SKM-1 treated with dmso at 0.1 percent for 144 hours (cell line): Measurements from ENCODE around the gene ADGRD2.

Source experiments
- DNase-seq: peaks from one replicate; lab custom pipeline; 2025; ENCODE audit not compliant: unreplicated experiment; lab: John Stamatoyannopoulos, UW

Gene ADGRD2

DNA sequence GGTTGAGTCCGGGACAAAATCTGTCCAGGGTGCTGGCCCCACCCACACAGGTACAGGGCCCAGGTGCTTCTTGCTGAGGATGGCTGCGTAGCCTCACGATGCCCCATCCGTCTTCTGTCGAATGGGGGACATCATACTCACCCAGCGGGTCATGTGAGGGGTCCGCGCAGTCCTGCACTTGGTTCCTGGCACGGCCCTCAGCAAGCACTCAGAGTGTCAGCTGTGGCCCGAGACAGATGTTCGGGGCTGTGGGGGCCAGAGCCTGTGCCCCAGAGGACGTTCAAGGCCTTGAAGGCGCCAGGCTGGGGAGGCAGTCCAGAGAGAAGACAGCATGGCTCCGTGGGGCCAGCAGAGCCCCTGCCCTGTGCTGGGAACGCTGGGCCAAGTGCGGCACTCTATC, 29.1 kb downstream of the ADGRD2 start:
- no peak for DNase-seq

DNA sequence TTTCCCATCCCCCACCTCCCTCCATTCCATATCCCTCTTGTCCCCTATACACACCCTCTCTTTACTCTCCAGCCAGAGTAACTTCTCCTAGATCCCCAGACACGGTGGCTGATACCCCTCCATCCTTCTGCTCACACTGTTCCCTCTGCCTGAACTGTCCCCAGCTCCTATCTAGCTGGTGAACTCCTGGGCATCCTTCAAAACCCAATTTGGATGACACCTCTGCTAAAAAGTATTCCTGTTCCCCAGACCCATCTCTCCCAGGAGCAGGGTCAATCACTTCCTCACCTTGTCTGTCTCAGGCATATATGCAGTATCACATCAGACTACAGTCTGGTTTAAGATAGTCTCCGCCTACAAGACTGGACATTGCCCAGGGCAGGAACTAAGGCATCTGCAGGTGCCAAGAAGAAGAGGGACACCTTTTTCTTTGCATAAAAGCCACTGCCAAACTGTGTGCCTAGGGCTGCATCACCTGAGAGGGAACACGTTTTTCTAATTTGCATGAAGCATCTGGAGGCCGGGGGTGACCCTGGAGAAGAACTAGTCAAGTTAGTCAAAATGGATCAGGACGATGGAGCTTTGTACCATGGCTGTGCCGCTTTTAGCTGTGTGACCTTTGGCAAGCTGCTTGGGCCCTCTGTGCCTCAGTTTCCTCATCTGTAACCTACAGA, 29.8 kb downstream of the ADGRD2 start:
- DNase-seq, result no peak

DNA sequence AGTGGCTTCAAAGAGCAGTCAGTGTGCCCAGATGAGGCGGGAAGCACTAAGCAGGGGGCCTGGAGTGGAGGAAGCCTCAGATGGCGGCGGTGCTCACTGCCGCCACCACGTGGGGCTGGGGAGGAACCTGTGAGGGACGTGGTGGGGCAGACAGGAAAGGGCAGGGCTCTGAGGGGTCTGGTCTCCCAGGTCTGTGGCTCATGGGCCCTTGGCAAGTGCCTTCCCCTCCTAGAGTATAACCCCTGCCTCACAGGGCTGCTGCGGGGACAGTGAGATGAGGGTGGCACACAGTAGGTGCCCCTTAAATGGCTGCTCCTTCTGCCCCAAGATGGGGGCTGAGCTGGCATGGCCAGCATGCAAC, 30.4 kb downstream of the ADGRD2 start:
- DNase-seq, result peak; percentile 29

DNA sequence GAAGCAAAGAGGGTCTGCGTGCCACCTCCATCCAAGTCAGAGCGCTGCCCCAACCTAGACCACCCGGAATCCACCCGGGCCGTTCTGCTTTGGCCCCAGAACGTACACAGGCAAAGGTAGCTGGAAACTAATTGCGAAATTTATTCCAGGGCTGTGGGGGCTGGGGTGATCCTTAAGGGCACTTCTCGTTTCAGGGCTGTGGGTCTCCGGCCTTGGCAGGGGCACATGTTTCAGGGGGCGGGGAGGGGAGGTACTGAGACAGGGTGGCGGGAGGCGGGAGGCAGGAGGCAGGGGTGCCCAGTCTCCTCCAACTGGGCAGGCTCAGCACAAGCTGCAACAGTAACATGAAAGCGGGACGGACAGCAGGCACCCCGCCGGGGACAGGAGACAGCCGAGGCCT, 30.9 kb downstream of the ADGRD2 start:
- peak; percentile 43 for DNase-seq

DNA sequence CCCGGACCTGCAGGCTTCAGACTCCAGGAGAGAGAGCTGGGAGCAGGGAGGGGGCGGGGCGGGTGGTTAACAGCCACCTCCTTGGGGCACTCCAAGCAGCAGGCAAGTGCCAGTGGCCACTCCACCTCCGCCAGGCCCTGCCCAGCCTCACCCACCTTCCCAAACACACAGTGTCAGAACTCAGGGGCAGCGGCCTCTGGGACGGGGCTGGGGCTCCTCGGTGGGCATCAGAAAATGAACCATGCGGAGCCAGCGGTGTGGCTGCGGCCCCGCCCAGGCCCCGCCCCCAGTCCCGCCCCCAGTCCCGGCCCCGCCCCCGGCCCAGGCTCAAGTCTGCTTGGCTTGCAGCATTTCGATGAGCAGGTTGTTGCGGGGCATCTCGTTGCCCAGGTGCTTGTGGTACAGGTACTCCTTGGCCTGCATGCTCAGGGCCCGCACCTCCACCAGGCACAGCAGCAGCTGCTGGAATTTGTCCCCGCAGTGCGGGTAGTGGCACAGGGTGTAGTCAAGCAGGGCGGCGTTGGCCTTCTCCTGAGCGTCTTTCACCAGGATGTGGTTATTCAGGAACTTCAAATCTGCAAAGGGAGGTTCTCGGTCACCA, 32.3 kb downstream of the ADGRD2 start:
- DNase-seq, result no peak

DNA sequence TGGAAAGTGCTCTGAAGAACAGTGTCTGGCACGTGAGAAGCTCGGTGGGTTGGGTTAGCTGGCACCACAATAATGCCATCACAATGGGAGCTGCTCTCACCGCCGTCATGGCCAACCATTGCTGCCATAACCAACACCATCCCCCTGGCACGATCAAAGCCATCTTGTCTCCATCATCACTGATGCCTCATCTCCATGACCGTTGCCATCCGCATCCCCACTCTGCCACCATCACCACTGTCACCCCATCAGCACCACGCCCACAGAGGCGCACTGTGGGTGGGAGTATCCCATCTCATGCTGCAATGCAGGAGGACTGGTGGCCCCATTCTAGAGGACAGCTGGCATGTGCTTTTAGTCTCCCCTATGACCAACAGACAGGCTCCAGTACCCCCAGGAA, 33.2 kb downstream of the ADGRD2 start:
- DNase-seq, result no peak

DNA sequence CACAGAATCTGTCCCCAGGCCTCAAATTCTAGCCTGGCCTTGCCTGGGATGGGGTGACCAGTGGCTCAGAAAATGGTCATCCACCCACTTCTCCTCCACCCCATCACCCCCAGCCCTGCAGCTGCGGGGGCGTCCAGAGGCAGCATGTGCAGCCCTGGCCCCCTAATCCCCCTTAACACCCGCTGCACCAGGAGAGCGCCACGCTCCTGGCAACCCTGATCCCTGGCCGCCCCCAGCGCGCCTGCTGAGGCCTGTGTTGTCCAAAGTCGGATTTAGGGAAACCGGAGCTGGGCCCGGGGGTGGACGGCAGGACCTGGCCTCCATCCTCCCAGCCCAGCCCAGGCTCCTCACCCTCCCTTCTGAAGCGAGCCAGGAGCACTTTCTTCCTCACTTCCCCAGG, 35.0 kb downstream of the ADGRD2 start:
- DNase-seq, result no peak

DNA sequence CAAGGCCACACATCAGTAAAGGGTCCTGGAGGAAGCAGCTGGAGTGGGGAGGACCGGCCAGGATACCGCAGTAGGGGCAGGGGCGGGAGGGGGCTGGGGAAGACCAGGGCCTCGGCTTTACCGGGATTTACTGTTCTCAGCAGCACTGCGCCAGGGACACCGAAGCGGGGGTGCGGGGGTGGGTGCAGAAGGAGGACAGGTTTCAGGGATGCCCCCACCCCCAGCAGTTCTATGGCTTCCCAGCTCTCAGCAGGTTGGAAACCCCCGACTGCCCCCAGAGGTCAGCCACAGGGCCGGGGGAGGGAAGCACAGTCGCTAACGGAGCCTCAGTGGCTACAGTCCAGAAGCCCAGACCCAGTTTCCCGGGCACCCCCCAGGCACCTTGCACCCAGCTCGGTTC, 35.7 kb downstream of the ADGRD2 start:
- no peak for DNase-seq

DNA sequence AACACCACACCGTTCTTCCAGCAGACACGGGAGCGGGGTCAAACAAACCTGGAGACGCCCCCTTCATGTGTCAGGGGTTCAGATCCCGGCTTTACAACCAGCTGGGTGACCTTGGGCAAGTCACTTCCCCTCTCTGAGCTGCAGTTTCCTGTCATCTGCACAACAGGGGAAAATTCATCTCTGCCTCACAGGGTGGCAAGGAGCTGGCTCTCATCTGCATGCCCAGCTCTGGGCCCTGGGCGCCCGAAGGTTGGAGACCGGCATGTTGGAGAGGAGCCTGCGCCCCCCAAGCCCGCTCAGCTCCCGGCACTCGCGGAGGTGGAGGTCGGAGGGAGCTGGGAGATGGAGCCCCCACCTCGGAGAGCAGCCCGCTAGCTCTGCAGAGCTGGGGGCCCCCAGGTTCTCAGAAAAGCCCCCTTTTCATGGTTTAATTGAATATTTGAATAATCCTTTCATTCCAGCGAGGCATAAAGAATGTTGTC, 36.6 kb downstream of the ADGRD2 start:
- DNase-seq, result no peak

DNA sequence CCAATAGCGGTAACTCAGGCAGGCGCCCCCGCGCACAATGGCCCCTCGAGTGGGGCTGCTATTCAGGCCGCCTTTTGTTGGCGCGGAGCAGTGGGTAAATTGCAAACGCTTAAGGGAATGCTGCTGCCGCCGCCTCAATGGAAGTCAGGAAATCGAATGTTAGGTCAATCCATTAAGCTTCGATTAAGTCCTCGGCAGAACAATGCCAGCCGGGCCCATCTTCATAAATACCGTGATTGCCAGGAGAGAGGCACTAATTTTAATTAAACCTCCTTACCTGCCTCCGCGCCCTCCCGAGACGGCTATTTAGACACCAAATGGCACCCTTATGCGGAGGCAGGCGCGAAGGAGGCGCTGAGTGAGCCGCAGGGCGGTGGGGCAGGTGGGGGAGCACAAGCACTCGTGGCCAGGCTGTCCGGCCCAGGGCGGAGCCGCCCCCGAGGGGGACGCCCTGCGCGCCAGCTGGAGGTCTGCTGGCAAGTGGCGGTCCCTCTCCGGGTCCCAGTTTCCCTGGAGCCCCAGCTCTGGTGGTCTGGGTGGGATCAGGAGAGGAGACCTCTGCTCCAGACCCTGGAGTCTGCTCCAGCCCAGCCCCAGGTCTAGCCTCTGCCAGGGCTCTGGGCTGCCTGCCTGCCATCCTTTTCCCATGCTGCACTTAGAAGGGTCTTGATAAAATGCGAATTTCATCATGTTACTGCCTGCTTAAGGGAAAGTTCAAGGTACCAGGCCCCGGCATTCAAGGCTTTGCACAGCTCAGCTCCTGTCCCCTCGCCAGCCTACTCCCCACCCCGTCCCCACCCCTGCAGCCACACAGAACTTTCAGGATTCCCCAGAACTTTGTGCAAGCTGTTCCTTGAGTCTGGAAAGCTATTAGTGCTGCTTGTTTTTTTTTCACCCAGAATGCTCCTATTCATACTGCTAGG, 37.3 kb downstream of the ADGRD2 start:
- DNase-seq, result no peak

DNA sequence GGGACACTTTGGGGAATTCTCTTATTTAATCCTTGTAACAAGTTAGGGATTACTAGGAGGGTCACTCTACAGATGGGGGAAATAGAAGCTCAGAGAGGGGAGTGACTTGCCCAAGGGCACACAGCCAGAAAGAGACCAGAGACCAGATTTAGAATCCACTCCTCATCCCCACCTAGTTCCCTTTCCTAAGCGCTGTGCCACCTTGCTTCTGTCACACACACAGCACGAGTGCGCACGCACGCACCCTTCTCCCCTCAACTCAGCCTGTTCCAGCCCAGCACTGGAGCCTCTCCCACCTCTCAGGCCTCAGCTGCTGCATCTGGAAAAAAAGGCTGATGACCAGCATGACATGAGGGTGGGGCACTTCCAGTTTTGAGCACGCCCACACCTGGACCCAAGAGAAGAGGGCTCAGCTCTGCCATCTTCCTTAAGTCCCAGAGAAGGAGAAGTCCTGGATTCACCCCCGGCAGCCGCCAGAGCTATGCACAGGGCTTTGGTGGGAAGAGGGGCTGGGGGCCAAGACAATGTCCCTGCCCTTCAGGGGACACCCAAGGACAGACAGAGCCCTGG, 38.5 kb downstream of the ADGRD2 start:
- DNase-seq, result no peak

DNA sequence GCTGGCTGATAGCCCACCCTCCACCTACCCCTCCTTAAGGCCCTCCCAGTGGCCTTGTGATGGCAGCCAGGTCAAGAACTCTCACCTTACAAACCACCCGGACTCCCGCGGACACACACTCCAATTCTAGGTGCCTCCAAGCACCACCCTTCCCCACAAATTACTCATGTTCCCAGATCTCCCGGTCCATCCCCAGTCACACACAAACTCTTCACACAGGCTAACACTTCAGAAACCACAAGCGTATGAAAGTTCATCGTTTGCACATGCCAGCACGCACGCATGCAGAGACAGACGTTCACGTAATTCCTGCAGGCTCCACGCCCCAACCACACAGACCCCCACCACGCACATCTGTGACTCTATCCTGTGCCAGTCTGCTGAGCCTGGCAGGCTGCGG, 39.0 kb downstream of the ADGRD2 start:
- DNase-seq, result no peak

DNA sequence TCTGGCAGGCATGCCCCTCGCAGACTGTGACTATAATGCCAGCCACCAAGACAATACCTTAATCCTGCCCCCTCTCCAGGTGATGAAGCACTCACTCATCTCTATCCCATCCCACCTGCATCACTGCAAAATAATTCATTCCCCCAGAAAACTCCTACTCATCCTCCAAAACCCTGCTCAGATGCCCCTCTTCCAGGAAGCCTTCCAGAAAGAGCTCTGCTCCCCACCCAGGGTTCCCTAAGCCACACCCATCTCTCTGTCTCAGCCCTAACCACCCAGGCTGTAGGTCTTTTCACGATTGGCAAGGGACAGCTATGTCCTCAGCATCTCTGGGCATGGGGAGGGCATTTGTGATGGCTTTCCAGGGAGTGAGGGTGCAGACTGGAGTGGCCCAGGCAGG, 39.8 kb downstream of the ADGRD2 start:
- no peak for DNase-seq

DNA sequence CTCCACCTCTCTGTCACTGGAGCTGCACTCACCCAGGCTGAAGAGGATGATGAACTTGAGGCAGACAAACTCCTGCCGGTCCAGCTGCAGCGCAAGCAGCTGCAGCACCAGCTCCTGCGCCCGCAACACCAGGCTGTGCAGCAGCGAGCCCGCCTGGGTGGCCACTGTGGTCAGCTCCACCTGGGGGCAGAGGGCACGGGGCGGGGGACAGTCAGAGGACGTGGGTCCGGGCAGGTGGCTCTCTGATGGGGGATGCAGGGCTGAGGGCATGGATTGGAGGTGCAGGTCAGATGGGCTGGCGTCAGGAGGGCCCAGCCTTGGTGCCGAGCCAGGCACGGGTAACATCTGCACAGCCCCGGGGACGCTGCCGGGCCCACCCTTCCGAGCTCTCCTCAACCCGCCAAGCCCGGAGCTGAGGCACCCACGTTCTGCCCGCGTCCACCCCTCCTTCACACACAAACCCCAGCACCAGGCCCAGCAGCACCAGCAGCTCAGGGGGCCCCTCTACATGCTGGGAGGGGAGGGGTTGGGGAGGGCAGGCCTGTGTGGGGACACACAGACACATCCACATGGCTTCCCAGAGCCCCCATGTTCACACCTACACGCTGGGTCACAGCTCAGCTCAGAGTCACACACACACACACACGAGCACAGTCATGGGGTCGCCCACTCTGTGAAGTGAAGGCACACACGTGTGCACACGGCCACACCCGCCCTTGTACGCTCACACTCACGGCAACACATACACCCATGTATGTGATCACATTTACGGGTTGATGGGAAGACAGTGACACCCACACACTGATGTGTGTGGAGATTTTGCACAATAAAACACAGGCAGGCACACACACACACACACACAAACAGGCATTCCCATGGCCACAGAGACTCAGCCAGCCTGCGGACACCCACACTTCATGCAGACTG, 41.1 kb downstream of the ADGRD2 start:
- no peak for DNase-seq

DNA sequence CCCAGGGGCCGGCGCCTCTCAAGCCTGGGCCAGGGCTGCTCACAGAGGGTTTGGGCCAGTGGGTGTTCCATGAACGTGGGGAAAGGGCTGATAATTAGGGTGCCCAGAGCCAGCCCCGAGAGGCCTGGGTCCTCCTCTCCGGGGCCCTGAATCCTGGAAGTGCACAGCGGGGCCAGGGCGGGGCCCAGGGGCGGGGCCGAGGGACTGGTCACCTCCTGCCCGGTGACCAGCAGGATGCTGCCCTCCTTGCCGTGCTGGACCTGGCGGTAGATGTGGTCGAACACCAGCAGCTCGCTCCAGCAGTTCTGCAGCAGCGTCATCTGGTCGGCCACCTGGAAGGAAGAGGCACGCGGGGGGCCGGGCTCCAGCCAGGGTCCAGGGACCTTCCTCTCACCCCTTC, 42.6 kb downstream of the ADGRD2 start:
- no peak for DNase-seq

DNA sequence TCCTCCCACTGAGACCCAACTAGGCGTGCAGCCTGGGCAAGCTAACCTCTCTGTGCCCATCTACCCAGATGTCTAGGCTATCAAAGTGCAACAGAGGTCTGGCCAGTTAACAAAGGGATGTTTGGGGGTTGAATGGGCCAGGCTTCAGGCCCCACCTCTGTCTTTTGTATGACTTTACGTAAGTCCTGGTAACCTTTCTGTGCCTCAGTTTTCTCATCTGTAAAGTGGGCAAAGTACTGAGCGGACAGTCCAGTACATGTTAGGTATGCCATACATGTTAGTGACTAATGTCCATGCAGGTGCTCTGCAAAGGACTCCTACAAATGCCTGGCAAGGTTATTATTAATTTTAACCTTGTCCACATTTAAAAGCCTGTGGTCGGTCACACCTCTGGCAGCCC, 43.0 kb downstream of the ADGRD2 start:
- DNase-seq, result no peak

DNA sequence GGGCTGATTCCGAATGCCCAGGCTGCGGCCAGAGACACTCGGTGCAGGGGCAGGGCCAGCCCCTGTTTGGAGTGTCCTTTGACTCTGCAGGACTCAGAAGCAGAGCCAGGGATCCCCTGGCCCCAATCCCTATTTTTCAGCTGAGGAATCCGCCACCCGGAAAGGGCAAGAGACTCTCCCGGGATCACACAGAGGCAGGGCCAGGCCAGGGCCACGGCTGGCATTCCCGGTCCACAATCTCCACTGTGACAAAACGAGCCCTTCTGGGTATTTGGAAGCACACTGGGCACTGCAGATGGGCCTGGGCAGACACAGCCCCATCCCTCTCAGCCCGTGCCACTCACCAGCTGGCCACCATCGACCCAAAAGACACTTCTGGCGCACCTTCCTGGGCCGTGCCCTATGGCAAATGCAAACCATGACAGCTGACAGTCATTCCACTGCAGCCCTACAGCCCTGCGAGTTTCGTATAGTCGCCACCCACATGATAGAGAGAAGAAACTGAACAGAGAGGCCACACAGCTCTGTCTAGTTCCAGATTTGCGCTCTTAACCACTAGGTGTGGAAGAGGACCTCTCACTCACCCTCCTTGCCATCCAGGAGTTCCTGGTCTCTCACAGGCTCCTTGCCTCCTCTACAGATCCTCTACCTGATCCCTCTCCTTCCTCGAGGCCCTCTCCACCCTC, 43.7 kb downstream of the ADGRD2 start:
- no peak for DNase-seq

DNA sequence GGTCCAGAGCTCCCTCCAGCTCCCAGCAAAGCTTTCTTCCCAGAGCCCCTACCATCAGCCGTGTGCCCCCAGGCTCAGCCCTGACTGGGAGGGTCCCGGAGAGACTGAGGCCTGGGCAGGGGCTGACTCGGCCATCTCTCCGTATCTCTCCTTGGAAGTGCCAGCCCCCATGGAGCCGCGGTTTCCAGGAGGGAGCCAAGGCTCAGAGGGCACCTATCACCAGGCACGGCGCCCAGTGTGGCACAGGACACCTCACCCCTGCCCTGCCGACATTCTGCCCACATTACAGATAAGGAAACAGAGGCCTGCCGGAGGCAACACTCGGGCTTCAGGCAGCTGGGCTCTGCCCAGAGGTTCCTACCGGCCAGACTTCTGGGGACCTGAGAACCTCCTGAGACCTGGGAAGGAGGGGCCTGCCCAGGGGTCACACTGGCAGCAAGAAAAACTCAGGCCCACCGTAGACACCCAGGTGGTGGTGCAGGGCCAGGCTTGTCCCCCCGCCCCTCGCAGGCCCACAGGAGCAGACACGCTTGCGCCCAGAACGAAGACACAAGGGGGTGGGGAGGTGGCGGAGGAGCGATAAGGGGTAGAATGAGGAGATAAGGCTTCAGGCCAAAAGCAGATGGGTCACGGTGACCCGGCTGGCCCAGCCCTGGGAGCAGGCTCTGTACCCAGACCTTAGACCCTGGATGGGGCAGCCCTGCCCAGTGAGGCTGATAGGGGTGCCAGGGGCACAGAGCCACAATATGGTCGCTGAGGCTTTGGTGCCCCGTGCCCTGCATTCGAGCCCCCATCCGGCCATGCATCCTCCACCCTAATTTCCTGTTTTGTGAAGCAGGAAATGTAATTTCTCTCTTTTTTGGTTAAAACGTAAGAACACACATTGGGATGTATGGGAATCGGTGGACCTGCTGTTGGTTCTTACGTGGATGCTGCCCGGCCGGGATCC, 45.1 kb downstream of the ADGRD2 start:
- DNase-seq, result no peak

DNA sequence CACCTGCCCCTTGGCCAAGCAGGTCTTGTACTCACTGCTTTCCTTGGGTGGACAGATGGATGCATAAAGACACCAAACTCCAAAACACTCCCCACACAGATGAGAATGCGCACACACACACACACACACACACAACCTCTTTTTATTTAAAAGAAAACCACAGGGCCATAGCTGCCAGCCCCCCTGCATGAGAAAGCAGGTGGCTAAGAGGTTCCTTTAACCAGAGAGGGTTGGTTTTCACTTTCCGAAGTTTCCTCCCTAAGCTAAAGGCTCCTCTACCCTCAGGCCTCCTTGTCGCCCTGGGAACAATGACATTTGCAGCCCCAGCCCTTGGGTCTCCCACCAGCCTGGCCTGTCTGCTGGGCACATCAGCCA, 45.8 kb downstream of the ADGRD2 start:
- DNase-seq, result no peak
